WTC11 (cell line): Measurements from ENCODE around the gene TMA7. TPM values are rescaled to one million over a fixed set of nuclear protein-coding genes. Genes with fewer than 3 reads are reported as not detected.
"Not testable (repeated sequence)": the region's sequence is repeated elsewhere in the genome, so short reads cannot be mapped to it uniquely, and the experiment has no call there.

Experiments used
- ATAC-seq: fragments of 200-7000 bp; cut with Tn5 transposase; 2 replicates; pipeline ENCODE4 v1.10.0; 2021; ENCODE audit warnings: mild to moderate bottlenecking, moderate library complexity
- CTCF ChIA-PET: fragments of 300-600 bp; sonication (Branson Sonifier 250); formaldehyde crosslinking; loops from one replicate; lab custom pipeline; 2021; ENCODE audit warnings: antibody characterized with exemption; lab: Charles Lee
- POLR2A ChIA-PET: fragments of 350-600 bp; sonication (Branson Sonifier 250); formaldehyde crosslinking; loops from one replicate; lab custom pipeline; 2021; ENCODE audit warnings: antibody characterized with exemption; lab: Charles Lee
- DNase-seq: peaks from one replicate; pipeline ENCODE4 v3.0.0; 2021; ENCODE audit warnings: low spot score
- H3K27ac Mint-ChIP-seq: 2 replicates; pipeline ENCODE4 v1.8.0; 2021; ENCODE audit warnings: mixed read lengths
- H3K27me3 Mint-ChIP-seq: 2 replicates; pipeline ENCODE4 v1.8.0; 2021; ENCODE audit warnings: low read depth, mild to moderate bottlenecking, moderate library complexity, mixed read lengths
- H3K36me3 Mint-ChIP-seq: 2 replicates; pipeline ENCODE4 v1.8.0; 2021; ENCODE audit warnings: mixed read lengths
- H3K4me1 Mint-ChIP-seq: 2 replicates; pipeline ENCODE4 v1.8.0; 2022; ENCODE audit warnings: mixed read lengths
- H3K4me3 Mint-ChIP-seq: 2 replicates; pipeline ENCODE4 v1.8.0; 2021; ENCODE audit warnings: mild to moderate bottlenecking, moderate library complexity, mixed read lengths
- H3K9me3 Mint-ChIP-seq: 2 replicates; pipeline ENCODE4 v1.8.0; 2021; ENCODE audit warnings: mixed read lengths
- ATF1 ChIP-seq: sonication (generic); formaldehyde crosslinking; IDR thresholded peaks from 2 replicates; pipeline ENCODE4 v1.8.1; 2023; ENCODE audit warnings: mild to moderate bottlenecking, moderate library complexity, missing genetic modification reagents
- ELF4 ChIP-seq: sonication (generic); formaldehyde crosslinking; IDR thresholded peaks from 2 replicates; pipeline ENCODE4 v1.8.1; 2022; ENCODE audit warnings: low read depth, mild to moderate bottlenecking, moderate library complexity, missing genetic modification reagents
- ETV6 ChIP-seq: sonication (generic); formaldehyde crosslinking; IDR thresholded peaks from 2 replicates; pipeline ENCODE4 v1.8.1; 2022; ENCODE audit warnings: mild to moderate bottlenecking, missing genetic modification reagents
- FOXJ3 ChIP-seq: sonication (generic); formaldehyde crosslinking; IDR thresholded peaks from 2 replicates; pipeline ENCODE4 v1.9.0; 2021; ENCODE audit warnings: missing genetic modification reagents, mild to moderate bottlenecking, borderline replicate concordance
- FOXP1 ChIP-seq: sonication (generic); formaldehyde crosslinking; IDR thresholded peaks from 2 replicates; pipeline ENCODE4 v1.8.0; 2022; ENCODE audit warnings: missing genetic modification reagents, mild to moderate bottlenecking, moderate library complexity, borderline replicate concordance
- MYBL2 ChIP-seq: sonication (generic); formaldehyde crosslinking; IDR thresholded peaks from 2 replicates; pipeline ENCODE4 v1.8.1; 2023; ENCODE audit warnings: mild to moderate bottlenecking, moderate library complexity, missing genetic modification reagents
- NFATC4 ChIP-seq: fragments of 250-450 bp; sonication (Bioruptor Pico); IDR thresholded peaks from 2 replicates; pipeline ENCODE4 v1.9.0; 2021; ENCODE audit warnings: mild to moderate bottlenecking
- SP1 ChIP-seq: sonication (generic); formaldehyde crosslinking; conservative IDR thresholded peaks from 2 replicates; pipeline ENCODE4 v1.8.1; 2022; ENCODE audit warnings: missing genetic modification reagents
- STAT6 ChIP-seq: sonication (generic); formaldehyde crosslinking; conservative IDR thresholded peaks from 2 replicates; pipeline ENCODE4 v1.8.1; 2023; ENCODE audit warnings: mild to moderate bottlenecking, low read depth, missing genetic modification reagents, moderate library complexity
- USF2 ChIP-seq: sonication (generic); formaldehyde crosslinking; IDR thresholded peaks from 2 replicates; pipeline ENCODE4 v1.8.1; 2023; ENCODE audit warnings: mild to moderate bottlenecking, missing genetic modification reagents, moderate library complexity
- ZMAT4 ChIP-seq: fragments of 250-450 bp; sonication (Bioruptor Pico); IDR thresholded peaks from 2 replicates; pipeline ENCODE4 v1.9.0; 2021; ENCODE audit warnings: mild to moderate bottlenecking
- ZNF416 ChIP-seq: fragments of 250-450 bp; sonication (Bioruptor Pico); IDR thresholded peaks from 2 replicates; pipeline ENCODE4 v1.9.0; 2021; ENCODE audit warnings: mild to moderate bottlenecking, inconsistent platforms
- total RNA-seq: library from RNA; stranded (reverse); gene quantifications from 3 replicates; pipeline ENCODE4 v1.2.3, GENCODE V29; 2021
- TF ChIP-seq, protein P1 (sequence below): fragments of 250-450 bp; sonication (Bioruptor Pico); IDR thresholded peaks from 2 replicates; pipeline ENCODE4 v2.1.2; 2022; ENCODE audit warnings: mild to moderate bottlenecking, moderate library complexity
- TF ChIP-seq, protein P2 (sequence below): sonication (generic); formaldehyde crosslinking; IDR thresholded peaks from 2 replicates; pipeline ENCODE4 v1.8.0; 2023; ENCODE audit warnings: mild to moderate bottlenecking, missing genetic modification reagents
- TF ChIP-seq, protein P3 (sequence below): sonication (generic); formaldehyde crosslinking; IDR thresholded peaks from 2 replicates; pipeline ENCODE4 v1.8.1; 2023; ENCODE audit warnings: mild to moderate bottlenecking, missing genetic modification reagents
- TF ChIP-seq, protein P4 (sequence below): sonication (generic); formaldehyde crosslinking; IDR thresholded peaks from 2 replicates; pipeline ENCODE4 v1.8.1; 2023; ENCODE audit warnings: mild to moderate bottlenecking, missing genetic modification reagents
- TF ChIP-seq, protein P5 (sequence below): sonication (generic); formaldehyde crosslinking; IDR thresholded peaks from 2 replicates; pipeline ENCODE4 v1.8.0; 2023; ENCODE audit warnings: missing genetic modification reagents

The TMA7 gene
- total RNA-seq, 1 experiment from 2014 or later: 318 TPM

GRCh38 chr3:48401434-48401901 lies 38.6 kb upstream of the TMA7 start:
- peaks cover 38% of the 10 kb centered on the region for H3K36me3 Mint-ChIP-seq

DNA sequence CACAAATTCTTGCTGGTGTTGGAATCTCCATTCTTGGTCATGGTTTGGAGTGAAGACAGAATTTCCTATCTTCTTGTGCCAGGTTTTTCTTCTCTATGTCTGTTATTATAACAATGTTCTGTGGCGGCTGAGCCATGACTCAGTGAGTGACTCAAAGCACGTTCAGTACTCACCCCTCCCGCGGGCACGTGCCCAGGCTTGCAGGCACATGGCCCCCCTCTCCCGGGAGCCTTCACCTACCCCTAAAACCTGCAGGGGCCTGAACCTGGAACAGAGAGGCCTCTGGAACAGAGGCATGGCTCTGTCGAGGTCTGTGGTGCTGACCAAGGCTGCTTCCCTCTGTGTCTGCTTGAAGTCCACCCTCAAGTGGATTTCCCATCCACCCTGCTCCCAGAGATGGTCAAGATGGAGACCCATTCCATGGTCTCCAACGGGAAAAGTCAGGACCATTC lies 37.8 kb upstream of the TMA7 start:
- Mint-ChIP-seq H3K4me1 (peaks cover 11% of the 10 kb centered on the region), H3K4me3 (no peak overlapping the region), H3K36me3 (peaks cover 45% of the 10 kb centered on the region), H3K9me3 (0 out of 2 replicates have a peak, but pooled peaks cover 3% of the 10 kb centered on the region), H3K27me3 (no peaks in the 10 kb centered on the region; the same call in 1 of the 2 replicates), H3K27ac (peak overlapping the region; percentile 36)
- ATAC-seq (no peak), DNase-seq (no peak)
- TF ChIP-seq, protein P1, sequence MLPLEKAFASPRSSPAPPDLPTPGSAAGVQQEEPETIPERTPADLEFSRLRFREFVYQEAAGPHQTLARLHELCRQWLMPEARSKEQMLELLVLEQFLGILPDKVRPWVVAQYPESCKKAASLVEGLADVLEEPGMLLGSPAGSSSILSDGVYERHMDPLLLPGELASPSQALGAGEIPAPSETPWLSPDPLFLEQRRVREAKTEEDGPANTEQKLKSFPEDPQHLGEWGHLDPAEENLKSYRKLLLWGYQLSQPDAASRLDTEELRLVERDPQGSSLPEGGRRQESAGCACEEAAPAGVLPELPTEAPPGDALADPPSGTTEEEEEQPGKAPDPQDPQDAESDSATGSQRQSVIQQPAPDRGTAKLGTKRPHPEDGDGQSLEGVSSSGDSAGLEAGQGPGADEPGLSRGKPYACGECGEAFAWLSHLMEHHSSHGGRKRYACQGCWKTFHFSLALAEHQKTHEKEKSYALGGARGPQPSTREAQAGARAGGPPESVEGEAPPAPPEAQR (CRISPR knock-in tag): no peak
- ChIA-PET CTCF (interaction anchor here (1.7 to 7.8 kb wide), 4 partner anchors 10 to 44 kb away, joined by 15 to 378 read pairs (median 80); partner anchors contain the start of genes ATRIP and PLXNB1), POLR2A (no interaction called here)

More at GRCh38 chr3:48401434-48401901, 38.6 kb upstream of the TMA7 start:
- ChIA-PET POLR2A (interaction anchor here (1.0 to 1.5 kb wide), 5 partner anchors 29 to 207 kb away, joined by 3 to 8 read pairs (median 3); no protein-coding TSS in a partner anchor), CTCF (interaction anchor here (0.7 to 7.8 kb wide), 51 partner anchors 8 to 261 kb away, joined by 3 to 378 read pairs (median 5); partner anchors contain the start of genes ATRIP, CCDC51, CDC25A and CELSR3)
- not testable (repeated sequence) for H3K27ac Mint-ChIP-seq, H3K4me3 Mint-ChIP-seq, ATAC-seq, DNase-seq, H3K9me3 Mint-ChIP-seq, H3K27me3 Mint-ChIP-seq
- H3K4me1 Mint-ChIP-seq: peaks cover 11% of the 10 kb centered on the region

DNA sequence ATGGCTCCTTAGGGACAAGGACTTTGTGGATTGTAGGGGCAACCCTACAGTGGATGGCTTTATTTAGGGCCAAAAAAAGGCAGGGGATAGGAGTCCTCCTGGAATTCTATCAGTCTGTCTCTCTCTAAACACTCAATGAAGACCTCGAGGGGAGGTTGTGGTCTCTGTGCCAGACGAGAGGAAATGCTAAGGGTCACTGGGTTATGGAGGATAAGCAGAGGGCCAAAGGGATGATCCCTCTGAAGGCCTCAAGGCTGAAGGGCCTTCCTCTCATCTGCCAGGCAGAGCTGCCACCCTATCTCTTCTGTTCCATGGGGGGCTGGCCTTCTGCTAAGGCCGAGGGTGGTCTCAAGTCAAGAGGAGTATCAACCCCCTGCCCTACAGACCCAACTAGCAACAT lies 37.1 kb upstream of the TMA7 start:
- H3K36me3 Mint-ChIP-seq: peaks cover 51% of the 10 kb centered on the region
- no peak overlapping the region for H3K4me3 Mint-ChIP-seq
- no peaks in the 10 kb centered on the region; the same call in 1 of the 2 replicates for H3K27me3 Mint-ChIP-seq
- H3K4me1 Mint-ChIP-seq: peaks cover 11% of the 10 kb centered on the region
- peak overlapping the region; percentile 19; the same call in 1 of the 2 replicates for H3K27ac Mint-ChIP-seq
- CTCF ChIA-PET: interaction anchor here (5.2 to 7.8 kb wide), 2 partner anchors 28 to 34 kb away, joined by 142 to 378 read pairs; partner anchors contain the start of gene PLXNB1
- no peak for ATAC-seq
- 0 out of 2 replicates have a peak, but pooled peaks cover 3% of the 10 kb centered on the region for H3K9me3 Mint-ChIP-seq
- POLR2A ChIA-PET: no interaction called here
- no peak for DNase-seq
- no peak for TF ChIP-seq ETV6 (CRISPR knock-in tag)
- no peak for TF ChIP-seq SP1
- TF ChIP-seq ATF1 (CRISPR knock-in tag): no peak
- TF ChIP-seq USF2 (CRISPR knock-in tag): no peak
- TF ChIP-seq, protein P2, sequence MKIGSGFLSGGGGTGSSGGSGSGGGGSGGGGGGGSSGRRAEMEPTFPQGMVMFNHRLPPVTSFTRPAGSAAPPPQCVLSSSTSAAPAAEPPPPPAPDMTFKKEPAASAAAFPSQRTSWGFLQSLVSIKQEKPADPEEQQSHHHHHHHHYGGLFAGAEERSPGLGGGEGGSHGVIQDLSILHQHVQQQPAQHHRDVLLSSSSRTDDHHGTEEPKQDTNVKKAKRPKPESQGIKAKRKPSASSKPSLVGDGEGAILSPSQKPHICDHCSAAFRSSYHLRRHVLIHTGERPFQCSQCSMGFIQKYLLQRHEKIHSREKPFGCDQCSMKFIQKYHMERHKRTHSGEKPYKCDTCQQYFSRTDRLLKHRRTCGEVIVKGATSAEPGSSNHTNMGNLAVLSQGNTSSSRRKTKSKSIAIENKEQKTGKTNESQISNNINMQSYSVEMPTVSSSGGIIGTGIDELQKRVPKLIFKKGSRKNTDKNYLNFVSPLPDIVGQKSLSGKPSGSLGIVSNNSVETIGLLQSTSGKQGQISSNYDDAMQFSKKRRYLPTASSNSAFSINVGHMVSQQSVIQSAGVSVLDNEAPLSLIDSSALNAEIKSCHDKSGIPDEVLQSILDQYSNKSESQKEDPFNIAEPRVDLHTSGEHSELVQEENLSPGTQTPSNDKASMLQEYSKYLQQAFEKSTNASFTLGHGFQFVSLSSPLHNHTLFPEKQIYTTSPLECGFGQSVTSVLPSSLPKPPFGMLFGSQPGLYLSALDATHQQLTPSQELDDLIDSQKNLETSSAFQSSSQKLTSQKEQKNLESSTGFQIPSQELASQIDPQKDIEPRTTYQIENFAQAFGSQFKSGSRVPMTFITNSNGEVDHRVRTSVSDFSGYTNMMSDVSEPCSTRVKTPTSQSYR (CRISPR knock-in tag): no peak
- TF ChIP-seq FOXJ3 (CRISPR knock-in tag): no peak
- no peak for TF ChIP-seq FOXP1 (CRISPR knock-in tag)
- TF ChIP-seq, protein P3, sequence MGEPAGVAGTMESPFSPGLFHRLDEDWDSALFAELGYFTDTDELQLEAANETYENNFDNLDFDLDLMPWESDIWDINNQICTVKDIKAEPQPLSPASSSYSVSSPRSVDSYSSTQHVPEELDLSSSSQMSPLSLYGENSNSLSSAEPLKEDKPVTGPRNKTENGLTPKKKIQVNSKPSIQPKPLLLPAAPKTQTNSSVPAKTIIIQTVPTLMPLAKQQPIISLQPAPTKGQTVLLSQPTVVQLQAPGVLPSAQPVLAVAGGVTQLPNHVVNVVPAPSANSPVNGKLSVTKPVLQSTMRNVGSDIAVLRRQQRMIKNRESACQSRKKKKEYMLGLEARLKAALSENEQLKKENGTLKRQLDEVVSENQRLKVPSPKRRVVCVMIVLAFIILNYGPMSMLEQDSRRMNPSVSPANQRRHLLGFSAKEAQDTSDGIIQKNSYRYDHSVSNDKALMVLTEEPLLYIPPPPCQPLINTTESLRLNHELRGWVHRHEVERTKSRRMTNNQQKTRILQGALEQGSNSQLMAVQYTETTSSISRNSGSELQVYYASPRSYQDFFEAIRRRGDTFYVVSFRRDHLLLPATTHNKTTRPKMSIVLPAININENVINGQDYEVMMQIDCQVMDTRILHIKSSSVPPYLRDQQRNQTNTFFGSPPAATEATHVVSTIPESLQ (CRISPR knock-in tag): no peak
- TF ChIP-seq ZMAT4 (CRISPR knock-in tag): no peak
- TF ChIP-seq ZNF416 (CRISPR knock-in tag): no peak
- TF ChIP-seq MYBL2 (CRISPR knock-in tag): no peak
- TF ChIP-seq STAT6 (CRISPR knock-in tag): no peak
- TF ChIP-seq, protein P4, sequence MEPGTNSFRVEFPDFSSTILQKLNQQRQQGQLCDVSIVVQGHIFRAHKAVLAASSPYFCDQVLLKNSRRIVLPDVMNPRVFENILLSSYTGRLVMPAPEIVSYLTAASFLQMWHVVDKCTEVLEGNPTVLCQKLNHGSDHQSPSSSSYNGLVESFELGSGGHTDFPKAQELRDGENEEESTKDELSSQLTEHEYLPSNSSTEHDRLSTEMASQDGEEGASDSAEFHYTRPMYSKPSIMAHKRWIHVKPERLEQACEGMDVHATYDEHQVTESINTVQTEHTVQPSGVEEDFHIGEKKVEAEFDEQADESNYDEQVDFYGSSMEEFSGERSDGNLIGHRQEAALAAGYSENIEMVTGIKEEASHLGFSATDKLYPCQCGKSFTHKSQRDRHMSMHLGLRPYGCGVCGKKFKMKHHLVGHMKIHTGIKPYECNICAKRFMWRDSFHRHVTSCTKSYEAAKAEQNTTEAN (CRISPR knock-in tag): no peak
- TF ChIP-seq NFATC4 (CRISPR knock-in tag): no peak
- TF ChIP-seq, protein P5, sequence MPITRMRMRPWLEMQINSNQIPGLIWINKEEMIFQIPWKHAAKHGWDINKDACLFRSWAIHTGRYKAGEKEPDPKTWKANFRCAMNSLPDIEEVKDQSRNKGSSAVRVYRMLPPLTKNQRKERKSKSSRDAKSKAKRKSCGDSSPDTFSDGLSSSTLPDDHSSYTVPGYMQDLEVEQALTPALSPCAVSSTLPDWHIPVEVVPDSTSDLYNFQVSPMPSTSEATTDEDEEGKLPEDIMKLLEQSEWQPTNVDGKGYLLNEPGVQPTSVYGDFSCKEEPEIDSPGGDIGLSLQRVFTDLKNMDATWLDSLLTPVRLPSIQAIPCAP (CRISPR knock-in tag): no peak
- no peak for TF ChIP-seq ELF4 (CRISPR knock-in tag)
